ENCODE results near the gene TREM1. TPM values are rescaled to one million over a fixed set of nuclear protein-coding genes. Genes with fewer than 3 reads are reported as not detected.

TREM1 gene
- total and polyA plus RNA-seq, 4 donors, result 0.09 to 1.3 (median 0.38) TPM

GRCh38 chr6:41288030-41288753 lies 1.7 kb upstream of the TREM1 start:
- no peak overlapping the region for H3K4me3 ChIP-seq (ENCODE audit: low read depth in 1 of 3, low read length in 3 of 3)
- peaks cover 0 to 2% (median under 1%) of the 10 kb centered on the region in 4 donors for H3K27me3 ChIP-seq (ENCODE audit: control insufficient read depth in 4 of 4, insufficient read depth in 4 of 4, low read length in 3 of 4)
- no peak for DNase-seq (ENCODE audit: low spot score)
- no peaks in the 10 kb centered on the region for H3K36me3 ChIP-seq (ENCODE audit: control insufficient read depth in 4 of 4, insufficient read depth in 3 of 4, low read depth in 1 of 4, low read length in 3 of 4)
- H3K9ac ChIP-seq (ENCODE audit: low read depth in 1 of 2, low read length in 2 of 2), result no peak overlapping the region
- 56% methylated on average over 6 of the region's 6 CpGs for WGBS
- H3K4me1 ChIP-seq (ENCODE audit: control insufficient read depth in 4 of 4, insufficient read depth in 4 of 4, low read length in 3 of 4), result no peaks in the 10 kb centered on the region
- no peak overlapping the region for H3K27ac ChIP-seq (ENCODE audit: low read depth in 1 of 2, low read length in 2 of 2)
- no peak for TF ChIP-seq RXRA (IDR thresholded peaks at IDR 0.05)
- no peak for TF ChIP-seq FOXA1 (IDR thresholded peaks at IDR 0.05)
- TF ChIP-seq GABPA (IDR thresholded peaks at IDR 0.05 in 1 of 2, conservative IDR thresholded peaks at IDR 0.05 in 1 of 2), result no peak
- TF ChIP-seq FOXA2 (IDR thresholded peaks at IDR 0.05), result no peak
- no peak for TF ChIP-seq SP1 (IDR thresholded peaks at IDR 0.05)
- no peak for TF ChIP-seq REST (IDR thresholded peaks at IDR 0.05)
- TF ChIP-seq TAF1 (conservative IDR thresholded peaks at IDR 0.05), result no peak
- TF ChIP-seq NR2F2 (IDR thresholded peaks at IDR 0.05), result no peak
- no peak for TF ChIP-seq EGR1 (IDR thresholded peaks at IDR 0.05; ENCODE audit: low read depth in 2 of 2)
- TF ChIP-seq RAD21 (IDR thresholded peaks at IDR 0.05), result no peak
- no peaks in the 10 kb centered on the region for H3K9me3 ChIP-seq (ENCODE audit: control insufficient read depth in 4 of 4, low read length in 3 of 4)

GRCh38 chr6:41284726-41285125 lies 1.8 kb downstream of the TREM1 start:
- Histone ChIP-seq H3K9me3 (ENCODE audit: control insufficient read depth in 4 of 4, low read length in 3 of 4) (no peaks in the 10 kb centered on the region), H3K27ac (ENCODE audit: low read depth in 1 of 2, low read length in 2 of 2) (no peak overlapping the region), H3K9ac (ENCODE audit: low read depth in 1 of 2, low read length in 2 of 2) (no peak overlapping the region), H3K4me3 (ENCODE audit: low read depth in 1 of 3, low read length in 3 of 3) (no peak overlapping the region), H3K27me3 (ENCODE audit: control insufficient read depth in 4 of 4, insufficient read depth in 4 of 4, low read length in 3 of 4) (peaks cover 0 to 2% (median 0%) of the 10 kb centered on the region in 4 donors), H3K36me3 (ENCODE audit: control insufficient read depth in 4 of 4, insufficient read depth in 3 of 4, low read depth in 1 of 4, low read length in 3 of 4) (no peaks in the 10 kb centered on the region), H3K4me1 (ENCODE audit: control insufficient read depth in 4 of 4, insufficient read depth in 4 of 4, low read length in 3 of 4) (no peaks in the 10 kb centered on the region)
- no peak for DNase-seq (ENCODE audit: low spot score)
- no peak for TF ChIP-seq FOXA2 (IDR thresholded peaks at IDR 0.05)
- WGBS, result 62% methylated on average over 1 of the region's 1 CpG

- Histone ChIP-seq H3K36me3 (ENCODE audit: control insufficient read depth in 4 of 4, insufficient read depth in 3 of 4, low read depth in 1 of 4, low read length in 3 of 4) (no peaks in the 10 kb centered on the region), H3K9ac (ENCODE audit: low read depth in 1 of 2, low read length in 2 of 2) (no peak overlapping the region), H3K27ac (ENCODE audit: low read depth in 1 of 2, low read length in 2 of 2) (no peak overlapping the region), H3K27me3 (ENCODE audit: control insufficient read depth in 4 of 4, insufficient read depth in 4 of 4, low read length in 3 of 4) (peaks cover 0 to 2% (median 0%) of the 10 kb centered on the region in 4 donors), H3K4me3 (ENCODE audit: low read depth in 1 of 3, low read length in 3 of 3) (no peak overlapping the region), H3K4me1 (ENCODE audit: control insufficient read depth in 4 of 4, insufficient read depth in 4 of 4, low read length in 3 of 4) (peaks cover 0 to 3% (median 0%) of the 10 kb centered on the region in 4 donors), H3K9me3 (ENCODE audit: control insufficient read depth in 4 of 4, low read length in 3 of 4) (no peaks in the 10 kb centered on the region)
- 82% methylated on average over 3 of the region's 3 CpGs for WGBS
- DNase-seq (ENCODE audit: low spot score), result no peak
- no peak for TF ChIP-seq NR2F2 (IDR thresholded peaks at IDR 0.05)
- no peak for TF ChIP-seq CTCF (IDR thresholded peaks at IDR 0.05; ENCODE audit: low read depth, low read length, missing input control)
- TF ChIP-seq SP1 (IDR thresholded peaks at IDR 0.05), result no peak
- no peak for TF ChIP-seq GABPA (IDR thresholded peaks at IDR 0.05 in 1 of 2, conservative IDR thresholded peaks at IDR 0.05 in 1 of 2)
- TF ChIP-seq JUND (IDR thresholded peaks at IDR 0.05), result no peak
- no peak for TF ChIP-seq YY1 (IDR thresholded peaks at IDR 0.05)
- no peak for TF ChIP-seq ZBTB33 (IDR thresholded peaks at IDR 0.05)
- TF ChIP-seq TAF1 (conservative IDR thresholded peaks at IDR 0.05), result no peak
- TF ChIP-seq ATF3 (IDR thresholded peaks at IDR 0.05), result no peak
- no peak for TF ChIP-seq FOXA1 (IDR thresholded peaks at IDR 0.05)
- no peak for TF ChIP-seq RXRA (IDR thresholded peaks at IDR 0.05)
These were observed 2.9 kb downstream of the TREM1 start for GRCh38 chr6:41283600-41283999.

All from liver (tissue), 9 donors.